Inferior parietal cortex (tissue), 1 donor: ENCODE measurements around the gene POLR1A.

ENCODE experiments used
- DNase-seq: peaks from one replicate; pipeline ENCODE4 v3.0.0-alpha.2; 2016; ENCODE audit errors: extremely low spot score

The POLR1A gene

GRCh38 chr2:86105252-86105968 is at the start of gene POLR1A:
Gene POLR1A, minus strand, starts transcription at chr2:86105886. Its CDS starts 110 bp downstream, at chr2:86105776.
- peak; percentile 94 for DNase-seq

DNA sequence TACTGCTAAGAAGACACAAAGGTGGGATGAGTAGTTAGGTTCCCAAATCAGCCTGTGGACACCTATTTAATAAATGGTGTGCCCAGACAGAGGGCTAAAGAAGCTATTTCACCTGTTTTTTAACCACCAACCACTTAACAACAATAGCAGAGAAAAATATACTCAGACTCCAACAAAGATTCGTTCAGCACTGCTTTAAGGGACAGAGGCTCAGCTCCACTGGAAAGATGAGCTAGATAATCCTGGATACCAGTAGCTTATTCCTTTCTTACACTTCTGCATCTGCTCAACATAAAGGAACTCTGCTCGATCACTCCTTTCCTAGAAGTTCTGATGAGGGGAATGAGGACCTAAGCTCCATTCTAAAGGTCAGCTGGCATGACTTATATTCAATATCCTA is 44.8 kb upstream of the POLR1A start:
- DNase-seq = no peak

GRCh38 chr2:86147793-86148192 is 42.1 kb upstream of the POLR1A start:
- DNase-seq = no peak

- DNase-seq = no peak
These were observed 38.4 kb upstream of the POLR1A start for GRCh38 chr2:86143926-86144685.

DNA sequence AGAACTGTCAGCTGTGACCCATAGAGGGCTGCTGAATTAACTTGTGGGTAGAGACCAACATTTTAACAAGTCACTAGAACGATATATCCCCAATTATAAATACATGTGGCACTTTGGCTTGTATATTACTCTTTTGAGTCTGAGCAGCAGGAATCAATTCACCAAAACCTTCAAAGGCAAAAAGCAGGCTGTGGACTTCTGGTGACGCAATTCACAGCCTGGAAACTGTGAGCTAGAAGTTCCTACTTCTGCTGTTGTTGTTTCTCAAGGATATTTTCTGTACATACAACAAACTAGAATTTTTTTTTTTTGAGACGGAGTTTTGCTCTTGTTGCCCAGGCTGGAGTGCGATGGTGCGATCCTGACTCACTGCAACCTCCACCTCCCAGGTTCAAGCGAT is 37.6 kb upstream of the POLR1A start:
- no peak for DNase-seq

DNA sequence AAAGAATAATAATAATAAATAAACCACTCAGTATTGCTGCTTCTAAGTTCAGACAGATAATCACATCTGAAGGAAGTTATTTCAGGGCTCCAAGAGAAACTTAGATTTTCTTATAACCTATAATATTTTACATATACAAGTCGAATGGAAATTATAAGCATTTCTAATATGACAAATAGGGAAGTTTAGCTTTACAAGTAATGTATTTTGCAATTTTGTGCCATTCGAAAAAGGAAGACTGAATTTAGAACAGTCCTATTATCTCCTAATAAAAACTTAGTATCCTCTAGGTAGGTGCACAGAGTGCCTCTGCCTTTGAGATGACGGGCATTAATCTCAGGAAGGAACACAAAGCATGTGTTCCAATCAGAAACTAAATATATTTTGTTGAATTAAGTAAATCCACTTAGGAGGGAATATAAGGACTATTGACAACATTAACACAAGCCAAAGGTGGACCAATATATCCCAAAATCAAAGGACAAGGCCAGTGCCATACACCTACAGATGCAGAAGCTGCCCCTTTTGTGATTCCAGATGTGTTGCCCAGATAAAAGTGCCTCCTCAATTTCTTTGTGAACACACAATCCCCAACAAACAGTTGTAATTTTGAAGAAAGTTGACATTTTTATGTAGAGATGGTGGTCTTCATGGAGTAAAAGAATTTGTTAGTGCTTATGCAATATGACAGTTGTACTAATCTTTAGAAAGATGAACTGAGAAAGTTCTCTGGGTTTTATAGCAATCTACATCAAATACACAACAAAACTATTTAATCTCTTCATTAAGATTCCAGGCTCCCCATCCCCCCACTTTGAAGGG is 37.0 kb upstream of the POLR1A start:
- DNase-seq = no peak

DNA sequence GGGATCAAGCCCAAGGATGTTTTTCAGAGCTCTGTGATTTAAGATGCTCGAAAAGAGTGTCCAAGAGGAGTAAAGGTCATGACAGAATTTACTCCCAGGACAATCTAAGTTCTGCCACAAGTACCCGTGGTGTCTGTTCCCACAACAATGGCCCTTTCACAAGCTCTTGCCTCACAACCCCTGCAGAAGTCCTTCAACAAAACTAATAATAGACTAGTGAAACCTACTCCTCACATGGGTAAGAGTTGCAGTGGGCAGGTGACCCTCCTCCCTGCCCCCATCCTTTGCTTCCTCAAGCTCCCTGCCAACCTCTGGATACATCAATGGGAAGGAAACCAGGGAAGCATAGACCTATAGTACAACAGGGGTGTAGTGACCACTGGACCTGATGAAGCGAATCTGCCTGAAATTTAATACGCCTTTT is 35.3 kb upstream of the POLR1A start:
- no peak for DNase-seq

DNA sequence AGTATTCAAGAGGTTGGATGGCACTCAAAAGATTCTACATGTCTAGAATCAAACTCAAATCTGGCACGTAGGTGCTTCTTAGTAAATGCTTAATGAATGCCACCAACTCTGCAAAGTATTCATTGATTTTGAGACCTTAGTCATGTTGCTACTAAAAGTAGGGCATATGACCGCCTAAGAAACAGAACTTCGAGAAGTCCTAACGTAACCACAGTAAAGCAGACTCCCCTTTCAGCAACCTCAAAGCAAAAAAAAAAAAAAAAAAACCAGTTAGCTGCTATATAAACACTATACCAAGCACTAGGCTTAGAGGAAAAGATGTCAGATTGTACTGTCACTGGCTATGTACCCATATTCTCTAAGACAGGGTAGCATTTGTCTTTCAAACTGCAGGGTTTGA is 34.3 kb upstream of the POLR1A start:
- no peak for DNase-seq

DNA sequence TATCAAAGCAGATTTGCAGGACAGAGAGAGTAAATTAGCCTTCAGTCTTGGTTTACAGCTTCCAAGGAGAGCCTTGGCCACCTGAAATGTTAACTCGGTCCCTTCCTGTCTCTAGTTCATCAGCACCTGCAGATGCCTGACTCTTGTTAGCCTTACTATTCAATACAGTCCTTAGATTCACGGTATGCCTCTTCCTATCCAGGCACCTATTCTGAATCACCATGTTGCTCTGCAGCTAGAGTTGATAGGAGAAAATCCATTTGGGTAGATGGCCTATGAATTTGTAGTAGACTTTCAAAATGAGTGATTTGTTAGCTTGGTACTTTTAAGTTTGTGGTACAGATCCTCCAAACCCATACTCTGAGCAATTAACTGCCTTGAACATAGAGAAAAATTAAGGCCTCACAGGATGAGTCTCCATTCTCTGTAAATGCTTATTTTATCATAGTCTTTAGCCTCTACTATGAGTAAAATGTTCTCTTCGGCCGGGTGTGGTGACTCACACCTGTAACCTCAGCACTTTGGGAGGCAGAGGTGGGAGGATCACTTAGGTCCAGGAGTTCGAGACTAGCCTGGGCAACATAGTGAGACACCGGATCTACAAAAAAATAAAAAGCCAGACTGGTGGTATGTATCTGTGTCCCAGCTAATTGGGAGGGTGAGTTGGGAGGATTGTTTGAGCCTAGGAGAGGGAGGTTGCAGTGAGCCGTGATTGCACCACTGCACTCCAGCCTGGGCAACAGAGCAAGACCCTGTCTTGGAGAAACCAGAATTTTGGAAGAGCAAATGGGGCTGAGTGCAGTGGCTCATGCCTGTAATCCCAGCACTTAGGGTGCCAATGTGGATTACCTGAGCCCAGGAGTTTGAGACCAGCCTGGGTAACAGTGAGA is 33.3 kb upstream of the POLR1A start:
- DNase-seq = no peak

GRCh38 chr2:86136141-86136540 is 30.5 kb upstream of the POLR1A start:
- no peak for DNase-seq

DNA sequence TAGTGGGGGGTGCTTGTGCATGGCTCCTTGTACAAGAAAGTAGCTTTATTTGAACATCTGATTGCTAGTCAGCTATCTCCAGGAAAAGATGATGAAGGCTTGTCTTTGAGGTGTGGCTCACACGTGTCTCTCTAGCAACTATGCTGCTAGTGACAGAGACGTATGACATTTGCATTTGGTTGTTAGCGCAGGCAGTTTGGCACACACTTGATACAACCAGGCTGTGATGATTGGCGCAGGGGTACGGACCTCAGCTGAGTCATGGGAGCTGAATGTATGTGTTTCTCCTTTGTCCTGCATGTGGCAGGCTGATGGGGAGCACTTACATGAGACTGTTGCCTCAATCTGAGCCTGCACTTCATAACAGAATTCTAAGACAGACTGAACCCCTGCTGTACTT is 30.0 kb upstream of the POLR1A start:
- no peak for DNase-seq

- no peak for DNase-seq
These were observed 29.0 kb upstream of the POLR1A start for GRCh38 chr2:86134709-86135108.

- no peak for DNase-seq
These were observed 19.0 kb upstream of the POLR1A start for GRCh38 chr2:86124683-86125082.

DNA sequence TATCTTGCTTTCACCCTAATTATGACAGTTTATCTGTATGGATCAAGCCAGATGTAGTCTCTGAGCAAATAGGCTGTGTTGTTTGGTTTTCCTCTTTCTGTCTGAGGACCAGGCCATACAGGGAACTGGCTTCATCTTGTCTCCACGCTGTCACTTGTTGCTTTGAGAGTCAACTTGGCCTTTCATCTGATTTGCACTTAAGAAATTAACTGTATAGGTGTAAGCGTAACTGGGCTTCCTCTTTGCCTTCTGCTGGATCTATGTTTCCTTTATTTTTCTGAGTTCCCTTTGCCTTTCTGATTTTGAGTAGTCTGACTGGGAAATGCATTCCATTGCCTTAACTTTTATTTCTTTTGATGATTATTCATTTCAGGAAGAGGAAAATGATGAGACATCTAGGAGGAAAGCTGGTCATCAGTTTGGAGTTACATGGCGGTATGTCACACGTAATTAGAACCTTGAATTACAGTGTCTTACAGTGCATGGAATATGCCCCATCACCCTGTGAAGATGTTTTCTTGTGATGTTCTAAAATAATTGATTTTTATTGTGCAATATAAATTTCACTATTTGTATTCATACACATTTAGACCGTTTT is 17.7 kb upstream of the POLR1A start:
- no peak for DNase-seq

- no peak for DNase-seq
These were observed 12.4 kb upstream of the POLR1A start for GRCh38 chr2:86118130-86118529.

- DNase-seq = no peak
These were observed 1.3 kb upstream of the POLR1A start for GRCh38 chr2:86107031-86107430.

DNA sequence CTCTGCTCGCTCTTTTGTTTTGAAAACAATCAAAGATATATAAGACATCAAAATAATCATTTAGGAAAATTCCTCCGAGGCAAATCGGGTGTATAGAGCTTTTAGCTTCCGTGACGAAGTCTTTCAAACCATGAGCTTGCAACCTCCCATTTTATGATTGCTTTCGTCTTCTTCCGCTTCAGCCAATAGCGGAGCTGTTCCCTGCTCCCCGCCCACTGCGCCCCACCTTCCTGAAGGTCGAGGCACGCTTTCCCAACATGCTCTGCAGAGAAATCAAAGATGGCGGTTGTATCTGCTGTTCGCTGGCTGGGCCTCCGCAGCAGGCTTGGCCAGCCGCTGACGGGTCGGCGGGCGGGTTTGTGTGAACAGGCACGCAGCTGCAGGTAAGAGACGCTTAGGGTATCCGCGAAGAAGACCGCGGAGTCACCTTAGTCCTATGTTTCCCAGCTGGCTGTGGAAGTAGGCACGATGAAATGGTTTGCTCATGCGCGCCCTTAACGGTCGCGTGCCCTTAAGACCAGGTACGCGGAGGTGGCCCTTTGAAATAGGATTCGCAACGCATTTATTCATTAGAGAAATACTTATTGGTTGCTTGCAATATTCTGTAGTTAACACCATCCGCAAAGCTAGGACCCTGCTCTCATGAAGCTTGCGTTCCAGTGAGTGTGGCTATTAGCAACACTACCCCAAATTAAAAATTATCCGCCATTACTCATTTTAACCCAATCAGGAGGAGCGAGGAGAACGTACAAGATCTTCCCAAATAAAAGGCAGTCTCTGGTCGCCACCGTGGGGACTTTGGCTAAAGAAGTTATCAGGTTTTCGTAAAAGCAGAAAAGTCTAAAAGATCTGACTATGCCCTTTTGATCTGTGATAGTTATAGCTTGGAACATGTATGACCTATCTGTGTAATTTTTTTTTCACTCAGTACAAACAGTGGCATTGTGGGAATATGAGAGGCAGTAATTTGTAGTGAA is 571 bp upstream of the POLR1A start, which contains the start of gene PTCD3:
TSS of gene PTCD3 (plus strand) at position 267 of the 977 bp plus-strand sequence. CDS start at position 280, 13 bp downstream.
- DNase-seq = peak; percentile 96

DNA sequence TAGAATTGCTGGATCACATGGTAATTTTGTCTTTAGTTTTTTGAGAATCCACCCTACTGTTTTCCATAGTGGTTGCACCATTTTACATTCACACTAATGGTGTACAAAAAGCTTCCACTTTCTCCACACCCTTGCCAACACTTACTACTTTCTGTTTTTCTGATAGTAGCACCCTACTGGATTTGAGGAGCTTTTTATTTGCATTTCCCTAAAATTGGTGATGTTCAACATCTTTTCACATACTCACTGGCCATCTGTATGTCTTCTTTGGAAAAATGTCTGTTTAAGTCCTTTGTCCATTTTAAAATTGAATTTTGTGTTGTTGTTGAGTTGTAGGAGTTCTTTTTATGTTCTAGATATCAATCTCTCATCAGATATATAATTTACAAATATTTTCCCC is 3.5 kb downstream of the POLR1A start:
- DNase-seq = no peak

GRCh38 chr2:86097913-86098312 is 7.8 kb downstream of the POLR1A start:
- no peak for DNase-seq
